HG02610 (cell line): ENCODE measurements around the gene PRSS56.
"Not testable (repeated sequence)": the region's sequence is repeated elsewhere in the genome, so short reads cannot be mapped to it uniquely, and the experiment has no call there.

Experiments
- ATAC-seq: cut with Tn5 transposase; IDR thresholded peaks from one replicate; pipeline ENCODE4 v1.9.1; 2021; ENCODE audit warnings: mild to moderate bottlenecking, moderate library complexity; ENCODE audit not compliant: unreplicated experiment

Gene PRSS56

GRCh38 chr2:232524771-232525170 is 4.6 kb downstream of the PRSS56 start:
- ATAC-seq = no peak

GRCh38 chr2:232525199-232525598 is 5.0 kb downstream of the PRSS56 start:
- ATAC-seq = no peak

- ATAC-seq = no peak
Measured at GRCh38 chr2:232525791-232526371, 5.7 kb downstream of the PRSS56 start, which contains the start of gene CHRND. TSS of gene CHRND (plus strand) at chr2:232526160. CDS start at chr2:232526216, 56 bp downstream.

- no peak for ATAC-seq
Measured at GRCh38 chr2:232526372-232526941, 6.3 kb downstream of the PRSS56 start.

GRCh38 chr2:232527905-232528470 is 7.8 kb downstream of the PRSS56 start:
- no peak for ATAC-seq

GRCh38 chr2:232528746-232529460 is 8.7 kb downstream of the PRSS56 start:
- ATAC-seq = no peak

- no peak for ATAC-seq
Measured at GRCh38 chr2:232529806-232530547, 9.8 kb downstream of the PRSS56 start.

- ATAC-seq = no peak
Measured at GRCh38 chr2:232530626-232531260, 10.6 kb downstream of the PRSS56 start.

GRCh38 chr2:232532419-232532818 is 12.2 kb downstream of the PRSS56 start:
- no peak for ATAC-seq

GRCh38 chr2:232532821-232533220 is 12.6 kb downstream of the PRSS56 start:
- not testable (repeated sequence) for ATAC-seq

GRCh38 chr2:232533944-232534710 is 13.9 kb downstream of the PRSS56 start:
- no peak for ATAC-seq

- no peak for ATAC-seq
Measured at GRCh38 chr2:232534940-232535651, 14.9 kb downstream of the PRSS56 start.

GRCh38 chr2:232535761-232536530 is 15.8 kb downstream of the PRSS56 start:
- no peak for ATAC-seq

GRCh38 chr2:232537079-232537478 is 16.9 kb downstream of the PRSS56 start:
- no peak for ATAC-seq

- no peak for ATAC-seq
Measured at GRCh38 chr2:232537499-232537898, 17.3 kb downstream of the PRSS56 start.

GRCh38 chr2:232538671-232539070 is 18.5 kb downstream of the PRSS56 start:
- no peak for ATAC-seq

- ATAC-seq = no peak
Measured at GRCh38 chr2:232539298-232540231, 19.4 kb downstream of the PRSS56 start, which contains the start of gene CHRNG. TSS of gene CHRNG (plus strand) at chr2:232539692. CDS start at chr2:232539748, 56 bp downstream.
